NCI-H345 treated with DMSO at 0.1 percent for 48 hours (cell line): ENCODE results near the gene C12orf76.
A peak's percentile ranks its signal among the peaks of the same experiment; 100 is the strongest.
"Not testable (repeated sequence)": the region's sequence is repeated elsewhere in the genome, so short reads cannot be mapped to it uniquely, and the experiment has no call there.

Source experiments
- DNase-seq: peaks from one replicate; lab custom pipeline; 2025; ENCODE audit not compliant: unreplicated experiment; lab: John Stamatoyannopoulos, UW

The C12orf76 gene, protein sequence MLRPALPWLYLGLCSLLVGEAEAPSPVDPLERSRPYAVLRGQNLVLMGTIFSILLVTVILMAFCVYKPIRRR

DNA sequence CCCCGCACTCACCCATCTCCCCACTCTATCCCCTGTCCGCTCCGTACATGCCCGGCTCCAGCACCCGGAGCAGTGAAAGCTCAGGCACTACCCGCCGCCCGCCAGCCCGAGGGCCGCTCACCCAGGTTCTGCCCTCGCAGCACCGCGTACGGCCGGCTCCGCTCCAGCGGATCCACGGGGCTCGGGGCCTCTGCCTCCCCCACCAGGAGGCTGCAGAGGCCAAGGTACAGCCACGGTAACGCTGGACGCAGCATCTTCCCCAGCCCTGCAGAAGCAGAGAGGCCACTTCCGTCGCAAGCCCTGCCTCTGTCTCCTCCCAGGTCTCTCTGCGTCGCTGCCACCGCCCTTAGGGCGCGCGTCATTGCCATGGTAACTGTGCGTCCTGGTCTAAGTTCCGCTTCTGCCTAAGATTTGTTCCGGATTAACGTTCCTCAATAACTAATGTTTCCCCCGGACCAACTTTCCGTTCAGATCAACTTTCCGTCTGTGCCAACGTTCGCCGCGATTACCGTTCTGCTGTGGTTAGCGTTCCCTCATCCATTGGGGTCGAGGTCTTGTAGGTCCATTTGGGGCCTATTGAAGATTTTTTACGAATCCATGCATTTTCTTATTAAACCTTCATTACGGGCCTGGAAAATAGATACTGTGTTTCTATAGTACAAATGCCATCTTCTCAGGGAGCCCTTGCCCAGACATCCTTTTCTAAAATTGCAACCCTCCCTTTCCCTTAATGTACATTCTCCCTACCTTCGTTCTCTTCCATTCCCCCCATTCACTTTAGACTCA, at the start of gene C12orf76:
Gene C12orf76, minus strand, starts transcription at position 281 of the 786 bp plus-strand sequence. Its CDS starts 27 bp downstream, at position 254.
- DNase-seq: peak; percentile 97

DNA sequence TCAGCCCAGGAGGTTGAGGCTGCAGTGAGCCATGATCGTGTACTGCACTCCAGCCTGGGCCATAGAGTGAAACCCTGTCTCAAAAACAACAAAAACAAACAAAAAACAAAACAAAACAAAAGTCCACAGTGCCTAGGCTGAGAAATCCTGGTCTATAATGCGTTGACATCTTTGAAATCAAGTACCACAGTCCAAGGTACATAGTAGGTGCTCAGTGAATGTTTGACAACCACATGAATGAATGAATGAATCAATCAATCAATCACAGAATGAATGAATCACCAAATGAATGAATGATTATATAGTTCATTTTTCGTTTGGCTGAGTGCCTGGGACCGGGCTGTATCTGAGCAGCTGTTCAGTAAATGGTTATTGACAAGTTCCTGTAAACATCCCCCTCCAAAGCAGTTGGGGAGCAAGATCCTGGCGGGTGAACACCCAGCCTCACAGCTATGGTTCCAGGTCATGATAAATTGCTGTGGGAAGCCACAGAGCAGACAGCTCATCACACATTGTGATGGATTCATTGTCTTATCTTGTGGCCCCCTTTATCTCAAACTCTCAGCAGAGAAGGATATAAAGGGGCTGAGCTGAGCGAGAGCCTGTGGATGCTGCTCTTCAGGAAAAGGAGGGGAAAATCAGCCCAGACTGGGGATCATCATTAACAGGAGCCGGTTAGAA, 45.4 kb upstream of the C12orf76 start:
- no peak for DNase-seq

DNA sequence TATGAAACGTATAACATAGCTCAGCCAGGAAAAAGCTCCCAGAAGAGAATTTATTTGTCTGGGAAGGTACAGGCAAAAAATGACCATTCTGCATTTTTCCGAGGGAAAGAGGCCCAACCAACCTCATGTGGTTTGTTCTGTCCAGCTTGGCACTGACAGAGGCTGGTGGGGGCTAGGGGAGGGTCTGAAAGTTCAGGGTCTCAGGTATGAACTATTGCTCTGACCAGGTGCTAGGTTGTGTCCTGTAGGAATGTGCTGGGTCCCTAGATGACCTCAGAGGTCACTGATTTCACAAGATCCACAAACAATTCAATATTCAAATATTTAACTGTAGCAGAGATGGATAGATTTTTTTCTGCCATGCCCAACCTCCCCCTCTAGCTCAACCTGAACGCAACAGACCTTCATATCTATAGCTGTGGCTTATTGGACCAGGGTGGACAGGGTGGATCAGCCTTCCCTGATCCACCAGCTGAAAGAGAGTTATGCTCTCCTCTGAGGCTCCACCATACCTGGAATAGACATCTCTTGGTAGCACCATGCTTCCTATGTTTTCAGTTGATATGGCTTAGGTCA, 42.9 kb upstream of the C12orf76 start:
- no peak for DNase-seq

DNA sequence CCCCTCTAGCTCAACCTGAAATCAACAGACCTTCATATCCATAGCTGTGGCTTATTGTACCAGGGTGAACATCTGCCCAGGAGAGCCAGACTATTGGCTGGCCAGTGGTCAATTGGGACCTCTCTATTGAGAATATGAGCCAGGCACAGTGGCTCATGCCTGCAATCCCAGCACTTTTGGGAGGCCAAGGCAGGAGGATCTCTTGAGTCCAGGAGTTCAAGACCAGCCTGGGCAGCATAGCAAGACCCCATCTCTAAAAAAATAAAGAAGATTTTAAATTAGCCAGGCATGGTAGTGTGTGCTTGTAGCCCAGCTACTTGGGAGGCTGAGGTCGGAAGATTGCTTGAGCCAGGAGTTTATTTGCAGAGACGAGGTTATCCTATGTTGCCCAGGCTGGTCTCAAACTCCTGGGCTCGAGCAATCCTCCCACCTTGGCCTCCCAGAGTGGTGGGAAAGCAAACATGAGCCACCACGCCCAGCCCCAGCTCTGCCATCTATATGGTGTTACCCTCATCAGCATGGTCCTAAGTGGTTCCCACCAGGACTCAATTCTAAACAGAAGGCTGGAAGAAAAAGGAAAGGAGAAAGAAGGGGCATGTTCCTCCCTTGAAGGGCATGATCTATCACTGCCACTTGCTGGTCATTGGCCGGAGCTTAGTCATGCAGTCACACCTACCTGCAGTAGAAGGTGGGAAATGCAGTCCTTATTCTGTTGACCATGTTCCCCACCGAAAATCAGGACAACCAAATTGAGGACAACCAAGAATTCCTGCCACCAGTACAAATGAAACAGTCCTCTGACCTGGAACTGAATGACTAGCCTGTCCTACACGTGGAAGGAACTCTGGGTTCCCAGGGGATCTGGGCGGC, 42.2 kb upstream of the C12orf76 start:
- no peak for DNase-seq

DNA sequence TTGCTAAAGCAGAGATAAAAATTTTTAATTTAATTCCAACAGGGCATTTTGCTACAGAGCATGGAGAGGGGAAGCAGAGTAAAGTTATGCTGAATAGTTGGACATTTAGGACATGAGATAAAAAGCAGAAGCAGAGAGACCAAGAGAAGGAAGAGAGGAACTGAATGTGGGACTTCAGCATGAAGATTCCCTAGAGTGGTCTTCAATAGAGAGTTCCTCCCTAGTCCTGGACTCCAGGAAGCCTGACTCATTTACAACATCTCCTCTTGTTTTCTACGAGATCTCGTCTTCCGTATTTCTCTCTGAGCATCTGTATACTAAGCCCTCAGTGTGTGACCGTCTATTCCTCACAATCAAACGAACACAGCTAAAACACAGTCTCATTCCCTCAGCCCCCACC, 40.6 kb upstream of the C12orf76 start:
- DNase-seq: no peak

DNA sequence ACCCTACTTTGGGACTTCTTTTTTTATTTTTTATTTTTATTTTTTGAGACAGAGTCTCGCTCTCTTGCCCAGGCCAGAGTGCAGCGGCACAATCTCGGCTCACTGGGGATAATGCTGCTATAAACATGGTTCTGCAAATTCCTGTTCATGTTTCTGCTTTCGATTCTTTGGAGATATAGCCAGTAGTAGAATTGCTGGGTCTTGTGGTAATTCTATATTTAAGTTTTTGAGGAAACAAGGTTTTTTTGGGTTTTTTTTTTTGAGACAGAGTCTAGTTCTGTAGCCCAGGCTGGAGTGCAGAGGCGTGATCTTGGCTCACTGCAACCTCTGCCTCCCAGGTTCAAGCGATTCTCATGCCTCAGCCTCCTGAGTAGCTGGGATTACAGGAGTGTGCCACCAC, 39.9 kb upstream of the C12orf76 start:
- not testable (repeated sequence) for DNase-seq

DNA sequence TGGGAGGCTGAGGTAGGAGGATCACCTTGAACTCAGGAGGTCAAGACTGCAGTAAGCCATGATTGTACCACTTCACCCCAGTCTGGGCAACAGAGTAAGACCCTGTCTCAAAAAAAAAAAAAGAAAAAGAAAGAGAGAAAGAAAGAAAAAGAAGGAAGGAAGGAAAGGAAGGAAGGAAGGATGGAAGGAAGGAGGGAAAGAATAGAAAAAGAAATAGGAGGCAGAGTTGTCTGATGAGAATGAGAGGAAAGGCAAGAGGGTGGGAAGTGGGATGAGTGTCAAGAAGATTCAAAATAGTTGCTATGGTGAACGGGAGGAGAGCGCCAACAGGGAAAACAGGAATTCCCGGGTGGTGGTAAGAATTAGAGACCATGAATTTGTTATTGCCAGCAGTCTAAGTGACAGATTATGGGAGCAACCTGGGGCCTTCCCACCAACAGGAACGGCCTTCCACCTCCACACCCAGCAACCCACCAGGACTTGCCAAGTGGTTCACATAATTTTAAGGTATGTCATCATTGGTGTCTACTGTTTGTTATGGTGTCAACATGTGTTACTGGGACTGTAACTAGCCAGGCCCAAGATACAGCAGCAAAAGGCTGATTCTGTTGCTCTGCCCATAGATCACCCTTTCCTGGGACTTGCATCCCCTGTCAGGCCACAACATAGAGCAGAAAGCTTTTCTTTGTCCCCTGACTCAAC, 36.1 kb upstream of the C12orf76 start:
- DNase-seq: no peak

DNA sequence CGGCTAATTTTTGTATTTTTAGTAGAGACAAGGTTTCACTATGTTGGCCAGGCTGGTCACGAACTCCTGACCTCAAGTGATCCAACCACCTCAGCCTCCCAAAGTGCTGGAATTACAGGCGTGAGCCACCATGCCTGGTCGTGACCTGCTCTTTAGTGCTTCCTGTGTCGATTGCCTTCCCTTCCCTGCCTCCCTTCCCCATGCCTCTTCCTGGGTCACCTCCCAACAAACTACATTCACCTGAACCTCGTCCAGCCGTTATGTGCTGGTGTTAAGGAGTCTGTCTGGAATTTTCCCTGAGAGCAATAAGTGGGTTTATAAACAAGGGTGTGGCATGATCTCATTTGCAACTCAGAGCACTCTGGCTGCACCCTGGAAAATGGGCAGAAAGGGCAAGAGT, 32.1 kb upstream of the C12orf76 start:
- no peak for DNase-seq

DNA sequence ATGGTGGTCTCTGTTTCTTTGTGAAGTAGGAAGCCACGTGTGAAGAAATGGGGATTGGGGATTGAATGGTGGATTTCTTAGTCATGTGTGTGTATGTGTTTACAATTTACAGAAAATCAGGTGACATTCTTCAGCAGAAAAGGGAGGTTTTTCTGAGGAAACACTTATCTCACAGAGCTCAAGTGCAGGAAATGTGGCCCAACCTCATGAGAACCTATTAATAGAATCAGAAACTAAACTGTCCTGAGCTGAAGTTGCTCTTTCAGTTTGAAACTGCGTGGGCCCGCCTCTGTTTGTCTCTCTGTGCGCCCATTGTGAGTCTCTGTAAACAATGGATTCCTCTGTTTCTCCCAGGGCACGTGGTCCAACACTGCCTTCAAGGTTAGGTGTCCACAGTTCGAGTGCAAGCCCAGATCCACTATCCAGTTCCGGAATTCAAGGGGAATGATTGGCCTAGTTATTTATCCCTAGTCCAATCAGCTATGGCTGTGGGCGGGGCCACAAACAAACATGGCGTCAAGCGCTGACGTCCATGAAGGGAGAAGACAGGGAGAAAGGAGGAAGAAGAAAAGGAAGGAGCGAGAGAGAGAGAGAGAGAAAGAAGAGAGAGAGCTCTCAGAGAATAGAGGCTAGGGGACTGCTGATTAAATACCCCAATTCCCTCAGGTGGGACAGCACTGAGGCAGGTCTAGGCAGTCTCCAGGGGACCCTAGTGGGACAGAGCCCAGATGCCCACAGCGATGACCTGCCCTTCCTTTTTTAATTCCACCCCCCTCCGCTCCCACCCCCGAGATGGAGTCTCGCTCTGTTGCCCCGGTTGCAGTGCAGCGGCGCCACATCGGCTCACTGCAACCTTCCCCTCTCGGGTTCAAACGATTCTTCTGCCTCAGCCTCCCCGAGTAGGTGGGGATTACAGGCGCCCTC, 31.4 kb upstream of the C12orf76 start:
- no peak for DNase-seq

DNA sequence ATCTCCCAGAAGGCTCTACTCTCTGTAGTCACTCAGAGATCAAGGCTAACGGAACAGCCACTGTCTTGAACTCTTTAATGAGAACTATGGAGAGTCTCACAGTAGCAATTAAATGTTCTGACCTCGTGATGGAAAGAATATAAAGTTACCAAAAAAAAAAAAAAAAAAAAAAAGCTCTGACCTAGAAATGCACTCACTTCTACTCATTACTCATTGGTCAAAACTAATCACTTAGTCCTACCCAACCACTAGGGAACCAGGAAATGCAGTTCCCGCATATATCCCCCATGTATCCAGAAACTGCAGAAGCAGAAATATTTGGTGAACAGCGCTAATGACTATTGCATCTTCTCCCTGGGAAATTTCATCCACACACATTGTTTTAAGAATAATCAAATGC, 29.5 kb upstream of the C12orf76 start:
- DNase-seq: no peak

DNA sequence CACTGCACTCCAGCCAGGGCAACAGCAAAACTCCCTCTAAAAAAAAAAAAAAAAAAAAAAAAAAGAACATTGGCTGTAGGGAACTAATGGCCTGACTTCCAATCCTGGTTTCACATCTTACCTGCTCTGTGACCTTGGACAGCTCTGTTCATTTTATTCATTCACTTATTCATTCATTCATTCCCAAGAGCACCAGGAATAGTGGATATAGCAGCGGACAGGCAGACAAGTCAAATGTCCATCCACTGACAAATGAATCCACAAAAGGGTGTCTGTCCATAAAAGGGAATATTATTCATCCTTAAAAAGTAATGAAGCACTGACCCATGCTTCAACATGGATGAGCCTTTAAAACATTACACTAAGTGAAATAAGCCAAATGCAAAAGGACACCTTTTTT, 27.6 kb upstream of the C12orf76 start:
- DNase-seq: no peak

DNA sequence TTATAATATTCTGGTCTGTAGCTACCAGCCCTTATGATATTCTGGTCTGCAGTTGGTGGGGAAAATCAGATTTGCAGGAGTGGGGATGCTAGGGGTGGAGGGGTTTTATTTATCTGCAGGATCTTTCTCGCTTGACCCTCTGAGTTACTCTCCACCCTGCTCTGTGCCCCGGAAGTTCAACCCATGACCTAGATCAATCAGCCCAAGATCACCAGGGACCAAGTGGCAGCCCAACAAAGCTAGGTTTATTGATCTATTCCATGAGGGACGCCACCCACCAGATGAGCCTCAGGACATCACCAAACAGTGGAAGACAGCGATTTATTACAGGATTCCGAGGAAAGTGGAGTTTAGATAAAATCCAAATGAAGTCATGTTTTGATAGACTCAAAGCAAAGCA, 25.8 kb upstream of the C12orf76 start:
- no peak for DNase-seq

DNA sequence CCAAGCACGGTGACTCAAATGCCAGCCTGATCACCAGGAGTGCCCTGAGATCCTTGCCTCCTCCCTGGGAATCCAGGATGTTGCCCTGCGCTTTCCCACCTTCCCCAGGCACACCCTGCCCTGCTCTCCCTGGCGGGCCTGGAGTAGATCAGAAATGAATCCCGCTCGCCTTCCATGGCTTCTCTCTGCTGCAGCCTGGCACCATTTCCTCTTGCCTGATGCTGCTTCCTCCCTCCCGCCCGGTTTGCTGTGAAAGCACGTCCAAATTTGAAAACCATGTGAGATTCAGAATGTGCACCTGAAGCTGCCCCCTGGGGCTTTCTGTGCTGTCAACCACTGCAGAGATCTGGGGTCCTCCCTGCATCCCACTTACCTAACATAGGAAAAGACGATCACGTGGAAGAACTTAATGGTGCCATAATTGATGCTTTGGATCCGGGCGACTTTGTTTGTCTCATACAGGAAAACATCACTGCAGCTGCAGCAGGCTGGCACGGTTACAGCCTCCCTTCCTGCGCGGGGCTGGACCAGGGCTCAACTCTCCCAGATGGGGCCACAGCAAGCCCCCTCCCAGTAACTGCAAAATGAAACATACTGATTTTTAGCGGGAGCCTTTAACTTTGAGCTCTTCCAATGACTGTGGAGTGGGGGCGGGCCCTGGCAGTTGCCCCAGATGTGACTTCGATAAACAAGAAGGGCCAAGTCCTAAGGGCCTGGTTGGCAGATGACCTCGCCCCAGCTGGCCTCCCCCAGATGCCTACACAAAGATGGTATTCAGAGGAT, 24.9 kb upstream of the C12orf76 start:
- no peak for DNase-seq

DNA sequence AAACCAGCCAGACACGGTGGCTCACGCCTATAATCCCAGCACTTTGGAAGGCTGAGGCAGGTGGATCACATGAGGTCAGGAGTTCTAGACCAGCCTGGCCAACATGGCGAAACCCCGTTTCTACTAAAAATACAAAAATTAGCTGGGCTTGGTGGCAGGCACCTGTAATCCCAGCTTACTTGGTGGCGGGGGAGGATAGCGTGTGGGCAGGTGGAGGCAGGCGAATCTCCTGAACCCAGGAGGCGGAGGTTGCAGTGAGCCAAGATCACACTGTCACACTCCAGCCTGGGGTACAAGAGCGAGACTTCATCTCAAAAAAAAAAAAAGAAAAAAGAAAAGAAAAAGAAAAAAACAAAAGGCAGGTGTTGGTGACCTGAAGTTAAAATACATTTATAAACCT, 24.3 kb upstream of the C12orf76 start:
- not testable (repeated sequence) for DNase-seq

DNA sequence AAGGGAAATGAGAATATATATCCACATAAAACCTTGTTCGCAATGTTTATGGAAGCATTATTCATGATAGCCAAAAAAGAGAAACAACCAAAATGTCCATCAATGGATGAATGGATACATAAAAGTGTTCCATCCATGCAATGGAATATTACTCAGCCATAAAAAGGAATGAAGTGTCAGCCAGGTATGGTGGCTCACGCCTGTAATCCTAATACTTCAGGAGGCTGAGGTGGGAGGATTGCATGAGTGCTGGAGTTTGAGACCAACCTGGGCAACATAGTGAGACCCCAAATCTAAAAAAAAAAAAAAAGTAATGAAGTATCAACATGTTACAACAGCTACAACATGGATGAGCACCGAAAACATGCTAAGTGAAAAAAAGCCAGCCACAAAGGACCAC, 23.6 kb upstream of the C12orf76 start:
- no peak for DNase-seq

DNA sequence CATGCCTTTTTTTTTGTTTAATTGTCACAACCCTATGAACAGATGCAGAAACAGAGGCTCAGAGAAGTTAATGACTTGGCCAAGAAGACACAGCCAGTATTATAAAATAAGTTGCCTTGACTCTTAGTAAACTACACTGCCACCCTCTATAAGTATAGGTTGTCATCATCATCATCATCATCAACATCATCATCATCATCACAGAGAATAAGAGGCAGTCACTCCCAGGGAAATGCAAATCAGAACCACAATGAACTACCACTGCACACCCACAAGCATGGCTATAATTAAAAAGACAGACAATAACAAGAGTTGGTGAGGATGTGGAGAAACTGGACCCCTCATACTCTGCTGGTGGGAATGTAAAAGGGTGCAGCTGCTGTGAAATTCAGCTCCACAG, 23.2 kb upstream of the C12orf76 start:
- DNase-seq: no peak

DNA sequence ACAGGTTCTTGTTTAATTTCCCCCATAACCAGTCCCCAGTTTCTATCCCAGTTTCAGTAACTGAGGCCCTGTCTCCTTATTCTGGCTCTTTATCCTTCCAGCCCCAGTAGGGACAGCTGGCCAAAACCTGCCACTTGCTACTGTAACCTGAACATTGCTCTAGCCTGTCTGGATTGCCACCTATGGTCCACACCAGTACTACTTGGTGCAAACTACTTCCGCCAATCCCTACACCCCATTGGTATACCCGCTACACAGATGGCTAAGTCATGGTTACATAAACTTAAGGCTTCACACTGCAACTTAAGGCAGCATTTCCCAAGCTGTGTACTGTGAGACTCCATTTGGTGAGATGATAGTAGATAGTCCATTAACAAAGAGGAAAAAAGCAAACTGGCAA, 20.3 kb upstream of the C12orf76 start:
- DNase-seq: no peak

DNA sequence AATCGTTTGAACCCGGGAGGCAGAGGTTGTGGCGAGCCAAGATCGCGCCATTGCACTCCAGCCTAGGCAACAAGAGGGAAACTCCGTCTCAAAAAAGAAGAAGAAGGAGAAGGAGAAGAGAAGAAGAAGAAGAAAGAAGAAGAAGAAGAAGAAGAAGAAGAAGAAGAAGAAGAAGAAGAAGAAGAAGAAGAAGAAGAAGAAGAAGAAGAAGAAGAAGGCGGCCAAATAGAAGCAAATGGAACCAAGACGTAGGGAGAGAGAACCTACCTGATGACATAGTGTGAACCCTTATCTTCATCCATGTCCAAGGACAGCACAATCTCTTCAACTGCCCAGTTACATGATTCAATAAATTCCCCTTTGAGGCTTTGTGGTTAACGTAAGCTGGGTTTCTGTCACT, 19.8 kb upstream of the C12orf76 start:
- DNase-seq: not testable (repeated sequence)

DNA sequence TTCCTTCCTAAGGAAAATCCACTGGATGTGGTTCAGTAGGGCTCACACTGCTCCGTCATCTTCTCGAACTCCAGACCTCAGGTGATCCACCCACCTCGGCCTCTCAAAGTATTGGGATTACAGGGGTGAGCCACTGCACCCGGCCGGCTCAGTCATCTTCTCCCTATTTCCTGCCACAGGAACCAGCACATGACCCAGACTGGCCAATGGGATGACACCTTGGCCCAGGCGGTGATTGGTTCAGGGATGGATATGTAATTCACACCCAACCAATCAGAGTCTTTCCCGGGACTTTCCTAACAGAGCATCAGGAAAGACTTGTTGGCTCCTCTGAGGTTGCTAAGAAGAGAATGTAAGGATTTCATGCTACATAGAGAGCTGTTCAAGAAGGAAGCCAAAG, 19.2 kb upstream of the C12orf76 start:
- no peak for DNase-seq
